T-helper 9 cell (primary cell): Measurements from ENCODE around the gene LCN12.
A peak's percentile ranks its signal among the peaks of the same experiment; 100 is the strongest.

Source experiments
- DNase-seq: peaks from one replicate; pipeline ENCODE4 v3.0.0-alpha.2; 2020

Gene LCN12

GRCh38 chr9:136927343-136928271, 24.5 kb upstream of the LCN12 start:
- no peak for DNase-seq

GRCh38 chr9:136928591-136928990, 23.5 kb upstream of the LCN12 start:
- no peak for DNase-seq

GRCh38 chr9:136930014-136930413, 22.1 kb upstream of the LCN12 start:
- no peak for DNase-seq

GRCh38 chr9:136931611-136932130, 20.4 kb upstream of the LCN12 start:
- DNase-seq, result no peak

GRCh38 chr9:136934277-136934676, 17.8 kb upstream of the LCN12 start:
- no peak for DNase-seq

GRCh38 chr9:136935651-136936050, 16.4 kb upstream of the LCN12 start:
- no peak for DNase-seq

- no peak for DNase-seq
Measured at GRCh38 chr9:136936645-136937170, 15.4 kb upstream of the LCN12 start.

- no peak for DNase-seq
Measured at GRCh38 chr9:136937186-136938001, 14.7 kb upstream of the LCN12 start.

GRCh38 chr9:136939431-136939995, 12.6 kb upstream of the LCN12 start:
- no peak for DNase-seq

GRCh38 chr9:136939996-136940525, 12.0 kb upstream of the LCN12 start:
- no peak for DNase-seq

GRCh38 chr9:136940526-136941230, 11.4 kb upstream of the LCN12 start:
- DNase-seq, result no peak

GRCh38 chr9:136941231-136942111, 10.6 kb upstream of the LCN12 start:
- DNase-seq, result no peak

GRCh38 chr9:136942112-136942880, 9.8 kb upstream of the LCN12 start:
- DNase-seq, result no peak

- no peak for DNase-seq
Measured at GRCh38 chr9:136942881-136943230, 9.2 kb upstream of the LCN12 start.

GRCh38 chr9:136943291-136944211, 8.5 kb upstream of the LCN12 start:
- DNase-seq, result no peak

GRCh38 chr9:136944212-136944518, 7.9 kb upstream of the LCN12 start:
- no peak for DNase-seq

GRCh38 chr9:136944519-136945332, 7.3 kb upstream of the LCN12 start, which contains the start of the genes C8G and FBXW5:
TSS of gene C8G (plus strand) at chr9:136945243. CDS start at chr9:136945321, 78 bp downstream.
TSS of gene FBXW5 (minus strand) at chr9:136944738. CDS start at chr9:136944083, 655 bp downstream.
- peak; percentile 90 for DNase-seq
